ENCODE results near the gene NCKAP5. TPM values are rescaled to one million over a fixed set of nuclear protein-coding genes. Genes with fewer than 3 reads are reported as not detected.

NCKAP5 gene
- total and polyA plus RNA-seq, 4 donors, result 0.57 to 2.8 (median 2.4) TPM

DNA sequence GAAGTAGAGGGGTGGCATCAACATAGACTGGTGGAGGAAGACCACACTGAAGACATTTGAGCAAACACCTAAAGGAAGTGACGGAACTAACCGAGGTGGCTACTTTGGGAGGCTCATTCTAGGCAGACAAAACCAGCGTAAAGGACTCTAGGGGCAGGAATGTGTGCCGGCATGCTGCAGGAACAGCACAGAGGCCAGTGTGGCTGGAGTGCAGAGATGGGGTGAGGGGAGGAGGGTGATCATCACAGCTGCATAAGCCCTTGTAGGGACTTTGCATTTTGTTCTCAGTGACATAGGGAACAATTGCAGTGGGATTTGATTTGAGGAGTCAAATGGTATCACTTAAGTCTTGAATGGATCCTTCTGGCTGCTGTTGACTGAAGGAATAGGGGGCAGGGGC is 253.5 kb downstream of the NCKAP5 start:
- H3K9me3 ChIP-seq (ENCODE audit: control insufficient read depth in 4 of 4, low read length in 3 of 4), result no peaks in the 10 kb centered on the region
- TF ChIP-seq EGR1 (IDR thresholded peaks at IDR 0.05; ENCODE audit: low read depth in 2 of 2), result no peak
- TF ChIP-seq HNF4A (conservative IDR thresholded peaks at IDR 0.05), result no peak
- TF ChIP-seq RXRA (IDR thresholded peaks at IDR 0.05), result no peak
- TF ChIP-seq SP1 (IDR thresholded peaks at IDR 0.05), result no peak
- TF ChIP-seq RAD21 (IDR thresholded peaks at IDR 0.05), result no peak
- TF ChIP-seq HNF4G (IDR thresholded peaks at IDR 0.05), result no peak
- TF ChIP-seq FOXA2 (IDR thresholded peaks at IDR 0.05), result no peak
- TF ChIP-seq, protein P1, sequence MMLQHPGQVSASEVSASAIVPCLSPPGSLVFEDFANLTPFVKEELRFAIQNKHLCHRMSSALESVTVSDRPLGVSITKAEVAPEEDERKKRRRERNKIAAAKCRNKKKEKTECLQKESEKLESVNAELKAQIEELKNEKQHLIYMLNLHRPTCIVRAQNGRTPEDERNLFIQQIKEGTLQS (IDR thresholded peaks at IDR 0.05), result no peak
- no peak for TF ChIP-seq NR2F2 (IDR thresholded peaks at IDR 0.05)
- no peak for TF ChIP-seq YY1 (IDR thresholded peaks at IDR 0.05)
- TF ChIP-seq JUND (IDR thresholded peaks at IDR 0.05), result no peak
- TF ChIP-seq TAF1 (conservative IDR thresholded peaks at IDR 0.05), result no peak
- TF ChIP-seq FOXA1 (IDR thresholded peaks at IDR 0.05), result no peak
- H3K4me3 ChIP-seq (ENCODE audit: low read depth in 1 of 3, low read length in 3 of 3), result no peak overlapping the region
- H3K4me1 ChIP-seq (ENCODE audit: control insufficient read depth in 4 of 4, insufficient read depth in 4 of 4, low read length in 3 of 4), result no peaks in the 10 kb centered on the region
- 96% methylated on average over 4 of the region's 4 CpGs for WGBS
- H3K27me3 ChIP-seq (ENCODE audit: control insufficient read depth in 4 of 4, insufficient read depth in 4 of 4, low read length in 3 of 4), result no peaks in the 10 kb centered on the region
- H3K36me3 ChIP-seq (ENCODE audit: control insufficient read depth in 4 of 4, insufficient read depth in 3 of 4, low read depth in 1 of 4, low read length in 3 of 4), result no peaks in the 10 kb centered on the region
- DNase-seq (ENCODE audit: low spot score), result no peak
- no peak overlapping the region for H3K27ac ChIP-seq (ENCODE audit: low read depth in 1 of 2, low read length in 2 of 2)
- H3K9ac ChIP-seq (ENCODE audit: low read depth in 1 of 2, low read length in 2 of 2), result no peak overlapping the region

DNA sequence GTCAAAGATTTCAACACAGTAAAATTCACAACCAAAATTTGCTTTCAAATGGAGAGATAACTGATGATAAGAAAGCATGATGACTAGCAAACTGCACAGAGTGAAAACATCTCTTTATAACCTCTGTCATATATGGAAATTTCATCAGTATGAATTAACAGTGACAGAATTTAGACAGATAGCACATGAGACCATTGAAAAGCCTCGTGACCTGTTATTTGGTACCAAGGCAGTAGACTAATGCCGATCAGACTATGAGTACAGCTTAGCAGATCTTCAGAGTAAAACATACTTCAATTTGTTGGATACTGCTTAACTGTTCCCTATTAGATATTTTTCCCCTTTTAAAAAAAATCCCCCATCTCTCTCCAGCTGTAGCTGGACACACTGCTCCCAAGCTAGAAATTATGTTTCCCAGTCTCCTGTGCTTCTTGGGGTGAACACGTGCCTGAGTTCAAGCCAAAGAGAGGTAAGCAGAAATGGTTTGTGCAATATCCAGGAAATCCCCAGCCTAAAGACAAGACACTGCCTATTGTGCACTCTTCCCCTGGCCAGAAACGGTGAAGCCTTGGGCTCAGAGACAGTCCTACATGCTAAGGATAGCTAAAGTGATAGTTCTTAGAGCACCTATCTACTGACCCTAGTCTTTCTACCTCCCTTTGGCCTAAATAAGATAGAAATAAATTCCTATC is 256.1 kb downstream of the NCKAP5 start:
- Histone ChIP-seq H3K36me3 (ENCODE audit: control insufficient read depth in 4 of 4, insufficient read depth in 3 of 4, low read depth in 1 of 4, low read length in 3 of 4) (no peaks in the 10 kb centered on the region), H3K27me3 (ENCODE audit: control insufficient read depth in 4 of 4, insufficient read depth in 4 of 4, low read length in 3 of 4) (no peaks in the 10 kb centered on the region), H3K9me3 (ENCODE audit: control insufficient read depth in 4 of 4, low read length in 3 of 4) (no peaks in the 10 kb centered on the region), H3K27ac (ENCODE audit: low read depth in 1 of 2, low read length in 2 of 2) (no peak overlapping the region), H3K9ac (ENCODE audit: low read depth in 1 of 2, low read length in 2 of 2) (no peak overlapping the region), H3K4me1 (ENCODE audit: control insufficient read depth in 4 of 4, insufficient read depth in 4 of 4, low read length in 3 of 4) (no peaks in the 10 kb centered on the region), H3K4me3 (ENCODE audit: low read depth in 1 of 3, low read length in 3 of 3) (no peak overlapping the region)
- no peak for DNase-seq (ENCODE audit: low spot score)
- 81% methylated on average over 4 of the region's 4 CpGs for WGBS
- TF ChIP-seq NR2F2 (IDR thresholded peaks at IDR 0.05) (no peak), YY1 (IDR thresholded peaks at IDR 0.05) (no peak), FOXA2 (IDR thresholded peaks at IDR 0.05) (no peak), RAD21 (IDR thresholded peaks at IDR 0.05) (no peak), GABPA (IDR thresholded peaks at IDR 0.05 in 1 of 2, conservative IDR thresholded peaks at IDR 0.05 in 1 of 2) (no peak), EGR1 (IDR thresholded peaks at IDR 0.05; ENCODE audit: low read depth in 2 of 2) (no peak), TAF1 (conservative IDR thresholded peaks at IDR 0.05) (no peak), SP1 (IDR thresholded peaks at IDR 0.05) (no peak), RXRA (IDR thresholded peaks at IDR 0.05) (no peak), HNF4A (conservative IDR thresholded peaks at IDR 0.05) (no peak), FOXA1 (IDR thresholded peaks at IDR 0.05) (no peak), HNF4G (IDR thresholded peaks at IDR 0.05) (no peak)
- TF ChIP-seq, protein P1 (IDR thresholded peaks at IDR 0.05), result no peak
- TF ChIP-seq, protein P2, sequence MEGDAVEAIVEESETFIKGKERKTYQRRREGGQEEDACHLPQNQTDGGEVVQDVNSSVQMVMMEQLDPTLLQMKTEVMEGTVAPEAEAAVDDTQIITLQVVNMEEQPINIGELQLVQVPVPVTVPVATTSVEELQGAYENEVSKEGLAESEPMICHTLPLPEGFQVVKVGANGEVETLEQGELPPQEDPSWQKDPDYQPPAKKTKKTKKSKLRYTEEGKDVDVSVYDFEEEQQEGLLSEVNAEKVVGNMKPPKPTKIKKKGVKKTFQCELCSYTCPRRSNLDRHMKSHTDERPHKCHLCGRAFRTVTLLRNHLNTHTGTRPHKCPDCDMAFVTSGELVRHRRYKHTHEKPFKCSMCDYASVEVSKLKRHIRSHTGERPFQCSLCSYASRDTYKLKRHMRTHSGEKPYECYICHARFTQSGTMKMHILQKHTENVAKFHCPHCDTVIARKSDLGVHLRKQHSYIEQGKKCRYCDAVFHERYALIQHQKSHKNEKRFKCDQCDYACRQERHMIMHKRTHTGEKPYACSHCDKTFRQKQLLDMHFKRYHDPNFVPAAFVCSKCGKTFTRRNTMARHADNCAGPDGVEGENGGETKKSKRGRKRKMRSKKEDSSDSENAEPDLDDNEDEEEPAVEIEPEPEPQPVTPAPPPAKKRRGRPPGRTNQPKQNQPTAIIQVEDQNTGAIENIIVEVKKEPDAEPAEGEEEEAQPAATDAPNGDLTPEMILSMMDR (IDR thresholded peaks at IDR 0.05; ENCODE audit: low read depth, low read length, missing input control), result no peak
- TF ChIP-seq, protein P3, sequence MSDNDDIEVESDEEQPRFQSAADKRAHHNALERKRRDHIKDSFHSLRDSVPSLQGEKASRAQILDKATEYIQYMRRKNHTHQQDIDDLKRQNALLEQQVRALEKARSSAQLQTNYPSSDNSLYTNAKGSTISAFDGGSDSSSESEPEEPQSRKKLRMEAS (IDR thresholded peaks at IDR 0.05), result no peak
- TF ChIP-seq, protein P4, sequence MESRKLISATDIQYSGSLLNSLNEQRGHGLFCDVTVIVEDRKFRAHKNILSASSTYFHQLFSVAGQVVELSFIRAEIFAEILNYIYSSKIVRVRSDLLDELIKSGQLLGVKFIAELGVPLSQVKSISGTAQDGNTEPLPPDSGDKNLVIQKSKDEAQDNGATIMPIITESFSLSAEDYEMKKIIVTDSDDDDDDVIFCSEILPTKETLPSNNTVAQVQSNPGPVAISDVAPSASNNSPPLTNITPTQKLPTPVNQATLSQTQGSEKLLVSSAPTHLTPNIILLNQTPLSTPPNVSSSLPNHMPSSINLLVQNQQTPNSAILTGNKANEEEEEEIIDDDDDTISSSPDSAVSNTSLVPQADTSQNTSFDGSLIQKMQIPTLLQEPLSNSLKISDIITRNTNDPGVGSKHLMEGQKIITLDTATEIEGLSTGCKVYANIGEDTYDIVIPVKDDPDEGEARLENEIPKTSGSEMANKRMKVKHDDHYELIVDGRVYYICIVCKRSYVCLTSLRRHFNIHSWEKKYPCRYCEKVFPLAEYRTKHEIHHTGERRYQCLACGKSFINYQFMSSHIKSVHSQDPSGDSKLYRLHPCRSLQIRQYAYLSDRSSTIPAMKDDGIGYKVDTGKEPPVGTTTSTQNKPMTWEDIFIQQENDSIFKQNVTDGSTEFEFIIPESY (IDR thresholded peaks at IDR 0.05), result no peak
